ENCODE data around the gene NOTCH4. TPM values are rescaled to one million over a fixed set of nuclear protein-coding genes. Genes with fewer than 3 reads are reported as not detected.
"Not testable (repeated sequence)": the region's sequence is repeated elsewhere in the genome, so short reads cannot be mapped to it uniquely, and the experiment has no call there.

NOTCH4 gene
- total RNA-seq, result 10 to 100 TPM in 8 of 9 donors, 1 to 10 TPM in 1; 7.1 to 34.4 (median 17.6) TPM
- polyA plus RNA-seq, result 100 to 1,000 TPM in 1 of 3 donors, 10 to 100 TPM in 1, 1 to 10 TPM in 1; 9.1 to 136 (median 54.2) TPM
- long read RNA-seq, donor 1, result 0 reads
- long read RNA-seq, donor 2, result 0 reads
- long read RNA-seq, donor 3, result 0 reads
- long read RNA-seq, donor 4, partial matches to known transcripts, result 2 of 5 reads
- long read RNA-seq, donor 4, other reads (novel, unspliced or antisense), result 3 of 5 reads
- long read RNA-seq, donor 5, partial matches to known transcripts, result 6 of 29 reads
- long read RNA-seq, donor 5, other reads (novel, unspliced or antisense), result 23 of 29 reads
- long read RNA-seq, donor 6, partial matches to known transcripts, result 3 of 4 reads
- long read RNA-seq, donor 6, other reads (novel, unspliced or antisense), result 1 of 4 reads
- long read RNA-seq, donor 7, result 0 reads
- long read RNA-seq, donor 8, result 0 reads
- long read RNA-seq, donor 9, result 0 reads
- long read RNA-seq, donor 10, partial matches to known transcripts, result 5 of 5 reads
- long read RNA-seq, donor 10, other reads (novel, unspliced or antisense), result 0 of 5 reads

GRCh38 chr6:32223258-32224235 lies at the start of gene NOTCH4:
Gene NOTCH4, minus strand, starts transcription at chr6:32224067. Its CDS starts 139 bp downstream, at chr6:32223928.
- peak in 4 of 7 donors; percentile 32 to 65 (median 41) for DNase-seq

GRCh38 chr6:32271429-32271828 lies 47.6 kb upstream of the NOTCH4 start:
- Histone ChIP-seq H3K36me3 (replicated peaks in 1 of 2) (no peaks in the 10 kb centered on the region), H3K27me3 (no peaks in the 10 kb centered on the region), H3K27ac (no peak overlapping the region), H3K4me1 (replicated peaks in 1 of 2) (no peaks in the 10 kb centered on the region), H3K9me3 (replicated peaks in 1 of 3) (no peaks in the 10 kb centered on the region), H3K4me3 (no peak overlapping the region)
- intact Hi-C loops (cut with DNase I), result no loop called here
- WGBS, 4 donors, result 43 to 79% (median 67%) methylated on average over 1 of the region's 1 CpG
- TF ChIP-seq CTCF (IDR thresholded peaks at IDR 0.05), result no peak
- TF ChIP-seq POLR2A (IDR thresholded peaks at IDR 0.05), result no peak
- DNase-seq, result no peak

More at GRCh38 chr6:32223258-32224235, at the start of gene NOTCH4:
- Histone ChIP-seq H3K4me3 (no peak within 1 kb of the TSS), H3K9me3 (replicated peaks in 1 of 3) (no peaks in the 10 kb centered on the region), H3K36me3 (replicated peaks in 1 of 2) (no peaks in the 10 kb centered on the region), H3K27ac (peak within 1 kb of the TSS in 1 of 5 donors; percentile 75), H3K4me1 (replicated peaks in 1 of 2) (no peaks in the 10 kb centered on the region), H3K27me3 (no peaks in the 10 kb centered on the region)
- TF ChIP-seq POLR2A (IDR thresholded peaks at IDR 0.05) (no peak), CTCF (IDR thresholded peaks at IDR 0.05) (no peak)
- WGBS, 4 donors, result 51 to 65% (median 59%) methylated on average over 18 to 20 of the region's 20 CpGs
- intact Hi-C loops (cut with DNase I), result no loop called here

- DNase-seq; H3K27me3 ChIP-seq; H3K9me3 ChIP-seq (replicated peaks in 1 of 3); H3K36me3 ChIP-seq (replicated peaks in 1 of 2); H3K27ac ChIP-seq; intact Hi-C loops (cut with DNase I); H3K4me3 ChIP-seq; H3K4me1 ChIP-seq (replicated peaks in 1 of 2): not testable (repeated sequence)
- 89 to 91% (median 90%) methylated on average over 3 of the region's 3 CpGs for WGBS, 4 donors
Measured at GRCh38 chr6:32268459-32268858, 44.6 kb upstream of the NOTCH4 start.

DNA sequence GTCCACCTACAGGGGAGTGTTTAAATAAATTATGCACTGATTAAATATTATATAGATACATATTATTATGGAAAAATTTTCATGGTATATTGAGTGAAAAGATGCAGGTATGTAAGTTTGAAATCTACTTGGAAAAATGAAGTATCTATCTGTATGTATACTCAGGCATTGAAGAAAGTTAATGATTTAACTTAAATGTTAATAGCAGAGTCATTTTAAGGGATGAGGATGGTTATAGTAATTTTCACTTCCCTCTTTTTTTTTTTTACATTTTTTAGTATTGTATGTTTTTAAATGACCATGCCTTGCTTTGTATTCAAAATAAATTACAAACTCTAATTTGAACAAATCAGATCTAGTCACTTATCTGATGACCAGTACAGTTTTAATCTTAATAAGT lies 43.2 kb upstream of the NOTCH4 start:
- no peaks in the 10 kb centered on the region for H3K27me3 ChIP-seq
- intact Hi-C loops (cut with DNase I), result no loop called here
- H3K4me1 ChIP-seq (replicated peaks in 1 of 2), result no peaks in the 10 kb centered on the region
- H3K9me3 ChIP-seq (replicated peaks in 1 of 3), result no peaks in the 10 kb centered on the region
- no peak overlapping the region for H3K27ac ChIP-seq
- DNase-seq, result no peak
- no peaks in the 10 kb centered on the region for H3K36me3 ChIP-seq (replicated peaks in 1 of 2)
- H3K4me3 ChIP-seq, result no peak overlapping the region
- TF ChIP-seq POLR2A (IDR thresholded peaks at IDR 0.05), result no peak
- no peak for TF ChIP-seq CTCF (IDR thresholded peaks at IDR 0.05)

GRCh38 chr6:32257262-32257661 lies 33.4 kb upstream of the NOTCH4 start:
- DNase-seq; H3K27me3 ChIP-seq; intact Hi-C loops (cut with DNase I); H3K4me1 ChIP-seq (replicated peaks in 1 of 2); H3K36me3 ChIP-seq (replicated peaks in 1 of 2); H3K27ac ChIP-seq; H3K4me3 ChIP-seq; H3K9me3 ChIP-seq (replicated peaks in 1 of 3): not testable (repeated sequence)
- WGBS, 4 donors, result 91 to 97% (median 93%) methylated on average over 4 of the region's 4 CpGs

Measured in adrenal gland (tissue), 19 donors.